HepG2 (cell line): ENCODE results near the gene ZNF513. TPM values are rescaled to one million over a fixed set of nuclear protein-coding genes. Genes with fewer than 3 reads are reported as not detected.

Experiments used
- AGO1 ChIP-seq: fragments of 200-400 bp; formaldehyde crosslinking; IDR thresholded peaks from 2 replicates; pipeline ENCODE4 v1.6.1; 2017; ENCODE audit warnings: mild to moderate bottlenecking, low read depth, low read length, moderate library complexity; ENCODE audit not compliant: poor library complexity, severe bottlenecking
- ASH2L ChIP-seq: fragments of 300-600, 200-600 bp; sonication (generic); IDR thresholded peaks from 2 replicates; pipeline ENCODE4 v1.7.0; 2017; ENCODE audit warnings: low read depth, mild to moderate bottlenecking, moderate library complexity, mixed read lengths, low read length; ENCODE audit not compliant: insufficient read length
- ERF ChIP-seq: IDR thresholded peaks from 2 replicates; pipeline ENCODE4 v1.6.1; 2018; ENCODE audit warnings: missing biosample characterization, missing genetic modification reagents
- KAT7 ChIP-seq: IDR thresholded peaks from 2 replicates; pipeline ENCODE4 v1.6.1; 2018; ENCODE audit warnings: borderline replicate concordance, missing compliant biosample characterization
- MTF1 ChIP-seq: sonication (generic); formaldehyde crosslinking; IDR thresholded peaks from 2 replicates; pipeline ENCODE4 v1.5.0; 2020; ENCODE audit warnings: missing genetic modification reagents
- NFKB2 ChIP-seq: sonication (generic); formaldehyde crosslinking; IDR thresholded peaks from 2 replicates; pipeline ENCODE4 v1.4.0; 2020; ENCODE audit warnings: missing genetic modification reagents, borderline replicate concordance
- ONECUT2 ChIP-seq: sonication (generic); formaldehyde crosslinking; IDR thresholded peaks from 2 replicates; pipeline ENCODE4 v1.4.0; 2020; ENCODE audit warnings: missing genetic modification reagents
- RELA ChIP-seq: sonication (generic); formaldehyde crosslinking; IDR thresholded peaks from 2 replicates; pipeline ENCODE4 v1.4.0; 2020; ENCODE audit warnings: missing genetic modification reagents
- SIX1 ChIP-seq: sonication (generic); formaldehyde crosslinking; IDR thresholded peaks from 2 replicates; pipeline ENCODE4 v1.4.0; 2020; ENCODE audit warnings: missing genetic modification reagents, borderline replicate concordance
- TEAD3 ChIP-seq: optimal IDR thresholded peaks from 2 replicates; pipeline ENCODE3; 2016; ENCODE audit warnings: borderline replicate concordance
- TRIM22 ChIP-seq: fragments of 450-650 bp; IDR thresholded peaks from 2 replicates; pipeline ENCODE4 v1.6.1; 2017
- ZBTB34 ChIP-seq: sonication (generic); formaldehyde crosslinking; IDR thresholded peaks from 2 replicates; pipeline ENCODE4 v1.8.0; 2022; ENCODE audit warnings: mild to moderate bottlenecking, missing genetic modification reagents
- ZNF3 ChIP-seq: IDR thresholded peaks from 2 replicates; pipeline ENCODE4 v1.7.0; 2017; ENCODE audit warnings: inconsistent platforms
- ZNF367 ChIP-seq: sonication (generic); formaldehyde crosslinking; IDR thresholded peaks from 2 replicates; pipeline ENCODE4 v1.4.0; 2020; ENCODE audit warnings: missing genetic modification reagents, borderline replicate concordance
- ZNF496 ChIP-seq: sonication (generic); formaldehyde crosslinking; IDR thresholded peaks from 2 replicates; pipeline ENCODE4 v1.8.1; 2023; ENCODE audit warnings: mild to moderate bottlenecking, moderate library complexity, missing genetic modification reagents; ENCODE audit not compliant: insufficient replicate concordance
- ZNF574 ChIP-seq: sonication (generic); formaldehyde crosslinking; IDR thresholded peaks from 2 replicates; pipeline ENCODE4 v1.4.0; 2020; ENCODE audit warnings: missing genetic modification reagents
- ZNF687 ChIP-seq: sonication (generic); formaldehyde crosslinking; IDR thresholded peaks from 2 replicates; pipeline ENCODE4 v1.5.1; 2020; ENCODE audit warnings: mild to moderate bottlenecking, missing genetic modification reagents, moderate library complexity
- ZNF724P ChIP-seq: sonication (generic); formaldehyde crosslinking; IDR thresholded peaks from 2 replicates; pipeline ENCODE4 v1.8.0; 2022; ENCODE audit warnings: missing genetic modification reagents, borderline replicate concordance
- ZNF761 ChIP-seq: sonication (generic); formaldehyde crosslinking; conservative IDR thresholded peaks from 2 replicates; pipeline ENCODE4 v1.4.0; 2020; ENCODE audit warnings: mild to moderate bottlenecking, missing genetic modification reagents
- polyA plus RNA-seq, 8 experiments: library from polyadenylated mRNA; depleted of rRNA in 3 of 8; stranded (reverse) in 7 of 8; unstranded in 1 of 8; fragments of >200 nt; fragmentation: Illumina TruSeq in 4 of 8; extraction: Trizol in 4 of 8; gene quantifications; 2 replicates each; pipeline versions ENCODE4 v1.2.1 to v1.2.3, GENCODE V29; 2011 to 2016; ENCODE audit warnings: low read depth in 4 of 8, missing spikeins in 1 of 8, mixed read lengths in 1 of 8; ENCODE audit not compliant: insufficient read depth in 1 of 8
- total RNA-seq, 5 experiments: library from RNA; depleted of rRNA; stranded (reverse); fragments of >200 nt; fragmentation: Illumina TruSeq; extraction: Trizol; gene quantifications; 2 replicates each; pipeline ENCODE4 v1.2.3, GENCODE V29; 2016; ENCODE audit warnings: low read depth in 1 of 5

The ZNF513 gene
- total and polyA plus RNA-seq, 2 of the 13 experiments (the other 11 are each of a cell fraction or from before 2014, with no cell fraction given) = 4.9 to 6.3 TPM

GRCh38 chr2:27356382-27357181, 24.0 kb downstream of the ZNF513 start, which contains the start of gene GTF3C2 (continued):
- TF ChIP-seq ERF (CRISPR knock-in tag) (peak; percentile 54; the same call in 1 of the 2 replicates), NFKB2 (CRISPR knock-in tag) (peak; percentile 83; the same call in 1 of the 2 replicates), SIX1 (peak; percentile 28; the same call in 1 of the 2 replicates), ZNF761 (CRISPR knock-in tag) (peak; percentile 82; the same call in 1 of the 2 replicates), ZNF3 (peak; percentile 28), ZNF496 (CRISPR knock-in tag) (no peak), ZNF574 (CRISPR knock-in tag) (peak; percentile 91), MTF1 (0 out of 2 replicates have a peak, but pooled peaks have one; percentile 47), ZBTB34 (CRISPR knock-in tag) (no peak; the same call in none of the 2 replicates), RELA (no peak), ONECUT2 (CRISPR knock-in tag) (0 out of 2 replicates have a peak, but pooled peaks have one; percentile 34), KAT7 (CRISPR knock-in tag) (peak; percentile 25), TRIM22 (no peak), TEAD3 (CRISPR knock-in tag) (peak; percentile 36), ZNF724P (CRISPR knock-in tag) (peak; percentile 69; the same call in 1 of the 2 replicates), ZNF687 (CRISPR knock-in tag) (peak; percentile 98), ASH2L (peak; percentile 97), ZNF367 (CRISPR knock-in tag) (no peak; the same call in 1 of the 2 replicates), AGO1 (peak; percentile 73)
